ENCODE measurements around the gene VIL1. TPM values are rescaled to one million over a fixed set of nuclear protein-coding genes. Genes with fewer than 3 reads are reported as not detected.
A peak's percentile ranks its signal among the peaks of the same experiment; 100 is the strongest.

The VIL1 gene
- total RNA-seq (2016; rRNA removed; fragmentation: Illumina TruSeq; extraction: Trizol), result 301 and 337 TPM in 2 replicates
- 59.0 and 67.7 TPM in 2 replicates for total RNA-seq (2016; cell fraction: cytosol; rRNA removed; fragmentation: Illumina TruSeq; extraction: Trizol; ENCODE audit: low read depth)
- total RNA-seq (2016; cell fraction: insoluble cytoplasmic fraction; rRNA removed; fragmentation: Illumina TruSeq; extraction: Trizol), result 281 and 313 TPM in 2 replicates
- 183 and 224 TPM in 2 replicates for total RNA-seq (2016; cell fraction: membrane; rRNA removed; fragmentation: Illumina TruSeq; extraction: Trizol)
- total RNA-seq (2016; cell fraction: nucleus; rRNA removed; fragmentation: Illumina TruSeq; extraction: Trizol), result 188 and 190 TPM in 2 replicates
- polyA plus RNA-seq (2011; rRNA removed), result 287 and 352 TPM in 2 replicates
- polyA plus RNA-seq (2011; cell fraction: cytosol; rRNA removed), result 169 and 211 TPM in 2 replicates
- polyA plus RNA-seq (2011; cell fraction: nucleus; rRNA removed), result 756 and 778 TPM in 2 replicates
- polyA plus RNA-seq (2012), result 201 and 249 TPM in 2 replicates
- polyA plus RNA-seq (2016; cell fraction: cytosol; fragmentation: Illumina TruSeq; extraction: Trizol; ENCODE audit: low read depth), result 85.6 and 100 TPM in 2 replicates
- polyA plus RNA-seq (2016; cell fraction: insoluble cytoplasmic fraction; fragmentation: Illumina TruSeq; extraction: Trizol; ENCODE audit: low read depth), result 215 and 265 TPM in 2 replicates
- 117 and 144 TPM in 2 replicates for polyA plus RNA-seq (2016; cell fraction: membrane; fragmentation: Illumina TruSeq; extraction: Trizol; ENCODE audit: low read depth)
- polyA plus RNA-seq (2016; cell fraction: nucleus; fragmentation: Illumina TruSeq; extraction: Trizol; ENCODE audit: insufficient read depth, low read depth), result 336 and 399 TPM in 2 replicates
- polyA minus RNA-seq (2011; rRNA and poly(A)+ RNA removed; ENCODE audit: low replicate concordance), result 0.19 and 699 TPM in 2 replicates
- 138 and 156 TPM in 2 replicates for polyA minus RNA-seq (2011; cell fraction: cytosol; rRNA and poly(A)+ RNA removed)
- 112 and 120 TPM in 2 replicates for polyA minus RNA-seq (2011; cell fraction: nucleus; rRNA and poly(A)+ RNA removed)
- Bru-seq, nascent RNA, result percentile 93 among the genes with signal in this experiment
- percentile 95 among the genes with signal in this experiment for BruChase-seq, experiment 1, labeled RNA remaining after a 6-hour chase
- BruChase-seq, experiment 2, labeled RNA remaining after a 2-hour chase, result percentile 94 among the genes with signal in this experiment
- long read RNA-seq, experiment 1, full-length matches to known transcripts, result 60 of 156 reads
- long read RNA-seq, experiment 1, partial matches to known transcripts, result 72 of 156 reads
- long read RNA-seq, experiment 1, other reads (novel, unspliced or antisense), result 24 of 156 reads
- long read RNA-seq, experiment 2, full-length matches to known transcripts, result 159 of 518 reads
- long read RNA-seq, experiment 2, partial matches to known transcripts, result 221 of 518 reads
- long read RNA-seq, experiment 2, other reads (novel, unspliced or antisense), result 138 of 518 reads

GRCh38 chr2:218418717-218419458 is at the start of gene VIL1:
VIL1 (plus strand) TSS chr2:218419123; CDS start chr2:218423779, 4,656 bp downstream.
- H3K9me3 ChIP-seq (ENCODE audit: low read length), result no peaks in the 10 kb centered on the region
- H3K9ac ChIP-seq (ENCODE audit: insufficient read depth, low read depth, low read length), result peak within 1 kb of the TSS; percentile 82
- DNase-seq (ENCODE audit: low spot score), result peak; percentile 94
- WGBS (ENCODE audit: low lambda C conversion rate), result 3% methylated on average over 6 of the region's 9 CpGs
- in situ Hi-C loops (cut with HindIII; ENCODE audit: extremely low pct_ligation_motif_present, low pct_unique_long_range_greater_than_20kb) (no loop called here), intact Hi-C loops (cut with micrococcal nuclease; ENCODE audit: unreplicated experiment) (loop anchor here (2.0 kb wide), 1 partner anchor 26 kb away; no protein-coding TSS in a partner anchor)
- H3K36me3 ChIP-seq (replicated peaks in 1 of 2; ENCODE audit: control insufficient read depth in 1 of 2, insufficient read depth in 2 of 2, low read length in 2 of 2), result peaks cover 7 to 18% of the 10 kb centered on the region in 2 experiments; a peak in 3 of 5 replicates
- H3K79me2 ChIP-seq (ENCODE audit: insufficient read depth, low read length), result peaks cover 30% of the 10 kb centered on the region
- ChIA-PET POLR2A (interaction anchor here (0.7 to 5.6 kb wide), 21 partner anchors 10 to 240 kb away, joined by 3 to 59 read pairs (median 6); partner anchors contain the start of genes BCS1L, CTDSP1, TMBIM1 and ZNF142), CTCF (ENCODE audit: low intra/inter-chr PET ratio, low total read pairs) (no interaction called here)
- H3K4me2 ChIP-seq (ENCODE audit: low read depth, low read length), result peak within 1 kb of the TSS; percentile 95
- peaks cover 11% of the 10 kb centered on the region; the same call in 1 of the 2 replicates for H4K20me1 ChIP-seq (ENCODE audit: insufficient read depth, low read length)
- peak within 1 kb of the TSS; percentile 76 for H3K27ac ChIP-seq (ENCODE audit: extremely low read length, insufficient read depth, low read length)
- H2AFZ ChIP-seq (ENCODE audit: low read length), result no peak within 1 kb of the TSS
- H3K4me1 ChIP-seq (ENCODE audit: insufficient read depth, low read length), result peaks cover 57% of the 10 kb centered on the region
- no peaks in the 10 kb centered on the region; a peak in 1 of 5 replicates for H3K27me3 ChIP-seq (ENCODE audit: control insufficient read depth in 1 of 2, insufficient read depth in 2 of 2, low read length in 2 of 2)
- peak; percentile 81 for FAIRE-seq
- BruUV-seq (replicated peaks), result no TSS peak
- peak within 1 kb of the TSS; percentile 73 to 89 (median 78) for H3K4me3 ChIP-seq (replicated peaks in 1 of 3; ENCODE audit: insufficient read depth in 1 of 3, low read depth in 2 of 3, low read length in 3 of 3)
- ATAC-seq, result peak; percentile 89
- TF ChIP-seq ZBTB44 (CRISPR knock-in tag; IDR thresholded peaks at IDR 0.05) (no peak), ZNF12 (CRISPR knock-in tag; IDR thresholded peaks at IDR 0.05) (no peak; the same call in 1 of the 2 replicates), HDAC2 (CRISPR knock-in tag; IDR thresholded peaks at IDR 0.05) (peak; percentile 82), SRSF1 (optimal IDR thresholded peaks at IDR 0.05; ENCODE audit: low read depth, low read length) (no peak), ARNT2 (CRISPR knock-in tag; IDR thresholded peaks at IDR 0.05; ENCODE audit: low read depth) (peak; percentile 77; the same call in 1 of the 2 replicates), POLR2G (IDR thresholded peaks at IDR 0.05; ENCODE audit: low read depth, low read length) (peak; percentile 96), ZNF639 (CRISPR knock-in tag; conservative IDR thresholded peaks at IDR 0.05) (no peak; the same call in 1 of the 2 replicates), CBX1 (IDR thresholded peaks at IDR 0.05; ENCODE audit: low read depth) (peak; percentile 76), MIER2 (CRISPR knock-in tag; IDR thresholded peaks at IDR 0.05) (peak; percentile 83), MNT (IDR thresholded peaks at IDR 0.05) (no peak), ZSCAN25 (CRISPR knock-in tag; IDR thresholded peaks at IDR 0.05) (peak; percentile 77), DBP (CRISPR knock-in tag; IDR thresholded peaks at IDR 0.05; ENCODE audit: not compliant biosample characterization) (peak; percentile 68)

Measured in HepG2 (cell line).